Testis (tissue), 3 donors: ENCODE data around the gene ABCA4. TPM values are rescaled to one million over a fixed set of nuclear protein-coding genes. Genes with fewer than 3 reads are reported as not detected.
"Not testable (repeated sequence)": the region's sequence is repeated elsewhere in the genome, so short reads cannot be mapped to it uniquely, and the experiment has no call there.

Experiments used
- DNase-seq: peaks from one replicate; pipeline ENCODE4 v3.0.0-alpha.2; 2019
- H3K27ac ChIP-seq, 2 donors: fragments of 200-600 bp; sonication (generic); one replicate each; pipeline ENCODE4 v1.5.1; 2019
- H3K27me3 ChIP-seq: fragments of 200-600 bp; sonication (generic); one replicate; pipeline ENCODE4 v1.5.1; 2019
- H3K36me3 ChIP-seq: fragments of 200-600 bp; sonication (generic); one replicate; pipeline ENCODE4 v1.5.1; 2017; ENCODE audit warnings: low read depth; ENCODE audit errors: missing control alignments
- H3K4me1 ChIP-seq: fragments of 200-600 bp; sonication (generic); one replicate; pipeline ENCODE4 v1.5.1; 2019
- H3K4me3 ChIP-seq, 2 donors: fragments of 200-600 bp; sonication (generic); one replicate each; pipeline ENCODE4 v1.5.1; 2017 to 2019
- H3K9me3 ChIP-seq: fragments of 200-600 bp; sonication (generic); one replicate; pipeline ENCODE4 v1.5.1; 2017
- POLR2A ChIP-seq: fragments of 450-650 bp; IDR thresholded peaks from one replicate; pipeline ENCODE4 v1.6.1; 2017; ENCODE audit warnings: antibody characterized with exemption, mild to moderate bottlenecking, moderate library complexity
- WGBS, 2 donors: methylation state at CpG; one replicate each; pipeline ENCODE4 v1.1.5; 2018; 5-methylcytosine and 5-hydroxymethylcytosine counted together
- intact Hi-C: fragments of 100-400 bp; cut with DNase I; formaldehyde crosslinking; loops from one replicate; pipeline ENCODE4 v1.15.1; 2023; ENCODE audit warnings: low total_unique reads
- polyA plus RNA-seq: library from polyadenylated mRNA; stranded (reverse); fragments of 350-450 nt; fragmentation: Illumina TruSeq; extraction: RNeasy Lipid Tissue Mini Kit (QIAGEN cat#74804); gene quantifications from one replicate; pipeline ENCODE4 v1.2.3, GENCODE V29; 2014; ENCODE audit warnings: low read depth, low replicate concordance; ENCODE audit not compliant: insufficient read depth
- total RNA-seq, 2 donors: library from RNA; depleted of rRNA; stranded (reverse); fragments of >200 nt; gene quantifications; one replicate each; pipeline ENCODE4 v1.2.3, GENCODE V29; 2016
- TF ChIP-seq, protein P1 (sequence below), 3 experiments: fragments of 450-650 bp in 2 of 3; fragments of 200-600 bp in 1 of 3; sonication (generic) in 1 of 3; IDR thresholded peaks; one replicate each; pipeline ENCODE4 v1.5.1; 2016 to 2019; ENCODE audit warnings: antibody characterized with exemption in 3 of 3, mild to moderate bottlenecking in 2 of 3, moderate library complexity in 1 of 3

Gene ABCA4
- total and polyA plus RNA-seq, 3 donors from 2014 or later = 1.6 to 1.8 (median 1.8) TPM

DNA sequence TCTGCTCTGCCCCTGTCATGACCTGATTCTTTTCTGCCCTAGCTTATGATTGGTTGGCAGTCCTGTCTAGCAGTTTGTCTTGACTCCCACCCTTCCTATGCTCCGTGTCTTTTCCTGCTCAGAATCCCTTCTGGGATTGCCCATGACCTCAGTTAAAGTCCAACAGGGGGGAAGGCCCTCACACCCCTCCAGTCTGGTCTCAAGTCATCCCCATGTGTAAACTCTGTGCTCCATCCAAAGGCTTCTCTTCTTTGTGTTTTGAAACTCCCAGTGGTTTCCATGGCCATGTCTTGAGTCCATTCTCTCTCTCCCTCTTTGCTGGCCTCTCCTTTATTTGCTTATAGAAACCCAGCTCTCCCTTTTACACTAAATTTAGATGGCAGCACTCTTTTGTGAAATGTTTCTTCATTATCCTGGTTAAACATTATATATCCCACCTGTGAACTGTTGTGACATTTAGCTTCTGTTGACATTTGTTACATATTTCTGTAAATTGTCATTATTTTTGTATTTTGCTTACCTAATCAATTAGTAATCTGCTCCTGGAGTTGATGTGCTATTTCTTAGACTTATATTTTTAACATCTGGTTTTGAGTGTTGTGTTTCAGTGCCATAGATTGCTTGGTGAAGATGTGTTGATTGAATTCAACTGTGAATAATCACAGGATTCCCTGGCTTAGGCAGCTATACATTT lies 162.8 kb downstream of the ABCA4 start:
- no peaks in the 10 kb centered on the region for H3K27me3 ChIP-seq
- no peaks in the 10 kb centered on the region for H3K36me3 ChIP-seq
- H3K4me1 ChIP-seq = no peaks in the 10 kb centered on the region
- H3K27ac ChIP-seq = no peak overlapping the region
- WGBS, 2 donors = 74 to 87% methylated on average over 1 of the region's 1 CpG
- DNase-seq = no peak
- intact Hi-C loops = no loop called here
- TF ChIP-seq, protein P1, sequence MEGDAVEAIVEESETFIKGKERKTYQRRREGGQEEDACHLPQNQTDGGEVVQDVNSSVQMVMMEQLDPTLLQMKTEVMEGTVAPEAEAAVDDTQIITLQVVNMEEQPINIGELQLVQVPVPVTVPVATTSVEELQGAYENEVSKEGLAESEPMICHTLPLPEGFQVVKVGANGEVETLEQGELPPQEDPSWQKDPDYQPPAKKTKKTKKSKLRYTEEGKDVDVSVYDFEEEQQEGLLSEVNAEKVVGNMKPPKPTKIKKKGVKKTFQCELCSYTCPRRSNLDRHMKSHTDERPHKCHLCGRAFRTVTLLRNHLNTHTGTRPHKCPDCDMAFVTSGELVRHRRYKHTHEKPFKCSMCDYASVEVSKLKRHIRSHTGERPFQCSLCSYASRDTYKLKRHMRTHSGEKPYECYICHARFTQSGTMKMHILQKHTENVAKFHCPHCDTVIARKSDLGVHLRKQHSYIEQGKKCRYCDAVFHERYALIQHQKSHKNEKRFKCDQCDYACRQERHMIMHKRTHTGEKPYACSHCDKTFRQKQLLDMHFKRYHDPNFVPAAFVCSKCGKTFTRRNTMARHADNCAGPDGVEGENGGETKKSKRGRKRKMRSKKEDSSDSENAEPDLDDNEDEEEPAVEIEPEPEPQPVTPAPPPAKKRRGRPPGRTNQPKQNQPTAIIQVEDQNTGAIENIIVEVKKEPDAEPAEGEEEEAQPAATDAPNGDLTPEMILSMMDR (IDR thresholded peaks at IDR 0.05) = no peak
- TF ChIP-seq POLR2A = no peak
- no peaks in the 10 kb centered on the region for H3K9me3 ChIP-seq
- H3K4me3 ChIP-seq = no peak overlapping the region

DNA sequence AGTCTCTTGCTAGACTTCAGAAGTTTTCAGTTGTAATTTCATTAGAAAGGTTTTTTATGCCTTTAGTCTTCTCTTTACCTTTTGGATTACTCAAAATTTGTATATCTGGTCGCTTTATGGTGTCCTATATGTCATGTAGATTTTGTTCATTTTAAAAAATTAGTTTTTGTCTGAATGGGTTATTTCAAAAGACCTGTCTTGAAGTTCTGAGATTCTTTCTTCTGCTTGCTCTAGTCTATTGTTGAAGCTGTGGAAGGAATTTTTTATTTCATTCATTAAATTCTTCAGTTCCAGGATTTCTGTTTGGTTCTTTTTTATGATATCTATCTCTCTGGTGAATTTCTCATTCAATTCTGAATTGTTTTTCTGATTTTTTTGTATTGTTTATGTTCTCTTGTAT lies 165.2 kb downstream of the ABCA4 start:
- TF ChIP-seq POLR2A = no peak
- TF ChIP-seq, protein P1 (IDR thresholded peaks at IDR 0.05) = no peak
- DNase-seq = no peak
- intact Hi-C loops = no loop called here
- H3K36me3 ChIP-seq = no peaks in the 10 kb centered on the region
- no peaks in the 10 kb centered on the region for H3K9me3 ChIP-seq
- H3K4me3 ChIP-seq = no peak overlapping the region
- WGBS, 2 donors = 60 to 75% methylated on average over 1 of the region's 1 CpG
- H3K27ac ChIP-seq = no peak overlapping the region
- no peaks in the 10 kb centered on the region for H3K27me3 ChIP-seq
- H3K4me1 ChIP-seq = no peaks in the 10 kb centered on the region

DNA sequence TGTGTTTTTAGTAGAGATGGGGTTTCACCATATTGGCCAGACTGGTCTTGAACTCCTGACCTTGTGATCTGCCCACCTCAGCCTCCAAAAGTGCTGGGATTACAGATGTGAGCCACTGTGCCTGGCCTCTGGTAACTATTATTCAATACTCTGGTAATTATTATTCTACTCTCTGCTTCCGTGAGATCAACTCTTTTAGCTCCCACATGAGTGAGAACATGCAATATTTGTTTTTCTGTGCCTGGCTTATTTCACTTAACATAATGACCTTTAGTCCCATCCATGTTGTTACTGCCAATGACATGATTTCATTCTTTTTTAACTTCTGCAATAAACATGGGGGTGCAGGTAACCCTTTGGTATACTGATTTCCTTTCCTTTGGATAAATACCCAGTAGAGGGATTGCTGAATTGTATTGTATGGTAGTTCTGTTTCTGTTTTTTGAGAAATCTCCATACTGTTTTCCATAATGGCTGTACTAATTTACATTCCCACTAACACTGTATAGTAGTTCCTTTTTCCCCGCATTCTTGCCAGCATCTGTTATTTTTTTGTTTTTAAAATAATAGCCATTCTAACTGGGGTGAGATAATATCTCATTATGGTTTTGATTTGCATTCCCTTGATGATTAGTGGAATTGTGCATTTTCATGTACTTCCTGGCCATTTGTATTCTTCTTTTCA lies 173.8 kb downstream of the ABCA4 start:
- H3K27ac ChIP-seq, H3K4me3 ChIP-seq, DNase-seq, H3K36me3 ChIP-seq, H3K9me3 ChIP-seq, intact Hi-C loops, H3K27me3 ChIP-seq, H3K4me1 ChIP-seq: not testable (repeated sequence)
- 76 to 78% methylated on average over 2 of the region's 2 CpGs for WGBS, 2 donors

Other genes starting within 250 kb of the ABCA4 start
- gene DNTTIP2, start 241.9 kb downstream of the ABCA4 start, total RNA-seq = 10 to 100 TPM; 30.8 to 35.4 TPM
- 17.0 TPM for gene DNTTIP2, start 241.9 kb downstream of the ABCA4 start, polyA plus RNA-seq
- 1 to 10 TPM; 4.9 to 5.2 TPM for gene GCLM, start 211.7 kb downstream of the ABCA4 start, total RNA-seq
- 11.8 TPM for gene GCLM, start 211.7 kb downstream of the ABCA4 start, polyA plus RNA-seq
- gene ARHGAP29, start 116.4 kb upstream of the ABCA4 start, total RNA-seq = 10 to 100 TPM; 34.7 to 41.7 TPM
- 24.9 TPM for gene ARHGAP29, start 116.4 kb upstream of the ABCA4 start, polyA plus RNA-seq